Fibroblast of villous mesenchyme (primary cell): Measurements from ENCODE around the gene RBBP5. TPM values are rescaled to one million over a fixed set of nuclear protein-coding genes. Genes with fewer than 3 reads are reported as not detected.

Experiments used
- DNase-seq: peaks from one replicate; pipeline ENCODE4 v3.0.0-alpha.2; 2010; ENCODE audit warnings: low read depth
- H3K4me3 ChIP-seq: 2 replicates; pipeline ENCODE4 v1.5.1; 2011; ENCODE audit warnings: low read depth, mild to moderate bottlenecking, low read length
- total RNA-seq: library from RNA; depleted of rRNA; stranded (reverse); fragments of >200 nt; gene quantifications from 2 replicates; pipeline ENCODE4 v1.2.3, GENCODE V29; 2012
- TF ChIP-seq, protein P1 (sequence below): IDR thresholded peaks from 2 replicates; pipeline ENCODE4 v1.5.1; 2012; ENCODE audit warnings: low read depth, mild to moderate bottlenecking, low read length; ENCODE audit not compliant: insufficient read depth

RBBP5 gene
- total RNA-seq, 1 donor, result 22.5 TPM

DNA sequence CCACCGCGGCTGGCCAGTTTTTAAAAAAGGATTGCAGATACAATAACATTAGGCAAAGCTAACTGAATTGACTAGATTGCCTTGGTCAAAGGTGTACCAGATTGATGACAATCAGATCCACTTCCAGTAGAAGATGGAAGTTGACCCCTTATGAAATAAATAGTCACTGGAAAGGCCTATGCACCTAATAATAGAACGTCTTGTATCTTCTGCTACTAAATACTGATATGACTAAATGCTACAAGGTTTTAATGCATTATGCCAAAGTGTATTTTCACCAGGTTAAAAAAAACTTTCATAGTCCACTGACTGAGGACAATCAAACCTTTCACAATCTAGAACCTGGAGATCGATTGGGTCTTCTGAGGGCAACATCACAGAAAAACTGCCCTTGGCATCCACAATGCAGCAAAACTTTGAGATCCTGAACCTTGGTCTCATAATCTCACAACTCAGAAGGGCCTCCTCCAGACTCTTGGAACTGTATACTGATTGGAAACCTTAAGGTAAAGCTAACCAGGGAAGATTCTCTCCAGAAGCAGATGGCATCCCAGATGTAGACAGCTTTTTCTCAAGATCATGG, 7.8 kb upstream of the RBBP5 start:
- H3K4me3 ChIP-seq, result no peak overlapping the region
- DNase-seq, result no peak
- TF ChIP-seq, protein P1, sequence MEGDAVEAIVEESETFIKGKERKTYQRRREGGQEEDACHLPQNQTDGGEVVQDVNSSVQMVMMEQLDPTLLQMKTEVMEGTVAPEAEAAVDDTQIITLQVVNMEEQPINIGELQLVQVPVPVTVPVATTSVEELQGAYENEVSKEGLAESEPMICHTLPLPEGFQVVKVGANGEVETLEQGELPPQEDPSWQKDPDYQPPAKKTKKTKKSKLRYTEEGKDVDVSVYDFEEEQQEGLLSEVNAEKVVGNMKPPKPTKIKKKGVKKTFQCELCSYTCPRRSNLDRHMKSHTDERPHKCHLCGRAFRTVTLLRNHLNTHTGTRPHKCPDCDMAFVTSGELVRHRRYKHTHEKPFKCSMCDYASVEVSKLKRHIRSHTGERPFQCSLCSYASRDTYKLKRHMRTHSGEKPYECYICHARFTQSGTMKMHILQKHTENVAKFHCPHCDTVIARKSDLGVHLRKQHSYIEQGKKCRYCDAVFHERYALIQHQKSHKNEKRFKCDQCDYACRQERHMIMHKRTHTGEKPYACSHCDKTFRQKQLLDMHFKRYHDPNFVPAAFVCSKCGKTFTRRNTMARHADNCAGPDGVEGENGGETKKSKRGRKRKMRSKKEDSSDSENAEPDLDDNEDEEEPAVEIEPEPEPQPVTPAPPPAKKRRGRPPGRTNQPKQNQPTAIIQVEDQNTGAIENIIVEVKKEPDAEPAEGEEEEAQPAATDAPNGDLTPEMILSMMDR, result no peak

DNA sequence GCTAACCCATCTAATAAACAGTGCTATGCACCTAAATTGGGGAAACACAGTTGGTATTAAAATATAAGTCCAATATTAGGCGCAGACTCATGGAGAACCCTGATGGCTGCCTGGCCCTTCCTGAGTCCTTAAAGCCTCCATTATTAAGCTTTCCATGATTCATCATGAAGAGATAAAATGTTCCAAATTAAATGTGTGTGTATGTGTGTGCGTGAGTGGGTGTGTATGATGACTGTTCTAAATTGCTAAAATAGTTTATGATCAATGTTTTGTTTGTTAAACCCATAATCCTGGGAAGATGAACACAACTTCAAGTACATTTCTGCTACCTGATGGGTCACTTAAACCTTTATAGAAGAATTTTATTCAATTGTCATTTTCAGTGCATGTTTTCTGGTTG, 6.3 kb upstream of the RBBP5 start:
- TF ChIP-seq, protein P1, result no peak
- H3K4me3 ChIP-seq, result no peak overlapping the region
- DNase-seq, result no peak

DNA sequence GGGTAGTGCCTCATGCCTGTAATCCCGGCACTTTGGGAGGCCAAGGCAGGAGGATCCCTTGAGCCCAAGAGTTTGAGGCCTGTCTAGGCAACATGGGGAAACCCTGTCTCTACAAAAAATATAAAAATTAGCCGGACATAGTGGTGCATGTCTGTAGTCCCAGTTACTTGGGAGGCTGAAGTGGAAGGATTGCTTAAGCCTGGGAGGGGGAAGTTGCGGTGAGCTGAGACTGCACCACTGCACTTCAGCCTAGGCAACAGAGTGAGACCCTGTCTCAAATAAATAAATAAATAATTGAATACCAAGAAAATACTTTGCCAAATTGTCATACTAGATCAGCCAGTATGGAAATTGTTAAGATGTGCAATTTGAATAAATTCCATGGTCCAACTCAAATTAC, 5.9 kb upstream of the RBBP5 start:
- TF ChIP-seq, protein P1, result no peak
- no peak overlapping the region for H3K4me3 ChIP-seq
- DNase-seq, result no peak

DNA sequence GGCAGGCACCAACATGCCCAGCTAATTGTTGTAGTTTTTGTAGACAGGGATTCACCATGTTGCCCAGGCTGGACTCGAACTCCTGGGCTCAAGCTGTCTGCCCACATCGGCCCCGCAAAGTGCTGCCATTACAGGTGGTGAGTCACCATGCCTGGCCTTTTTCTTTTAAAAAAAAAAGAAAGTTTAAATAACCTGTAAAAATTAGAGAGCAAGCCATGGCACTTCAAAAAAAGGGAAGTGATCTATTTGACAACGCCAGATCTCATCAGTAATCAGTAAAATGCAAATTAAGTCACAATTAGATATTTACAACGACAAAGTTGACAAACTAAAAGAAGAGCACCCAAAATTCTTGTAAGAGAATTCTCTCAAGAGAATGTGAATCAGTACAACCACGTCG, 2.9 kb upstream of the RBBP5 start:
- no peak for DNase-seq
- TF ChIP-seq, protein P1, result no peak
- H3K4me3 ChIP-seq, result no peak overlapping the region

DNA sequence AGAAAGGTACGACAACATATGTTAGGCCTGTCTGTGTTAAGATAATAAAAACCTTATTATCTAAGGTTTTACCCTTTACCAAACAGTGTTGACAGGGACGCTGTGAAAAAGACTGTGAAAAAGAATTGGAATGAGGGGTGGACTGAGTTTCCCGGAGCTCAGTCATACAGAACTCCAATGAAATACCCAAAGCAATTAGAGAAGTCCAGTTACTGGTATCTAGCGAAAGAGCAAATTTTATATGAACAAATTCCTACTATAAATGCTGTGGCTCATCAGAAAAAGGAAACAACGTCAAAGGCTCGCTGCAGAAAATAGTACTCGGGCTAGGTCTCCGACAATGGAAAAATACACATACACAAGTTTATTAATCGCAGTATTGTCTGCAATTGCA, 708 bp upstream of the RBBP5 start:
- no peak for DNase-seq
- H3K4me3 ChIP-seq, result peak overlapping the region; percentile 84
- TF ChIP-seq, protein P1, result no peak

DNA sequence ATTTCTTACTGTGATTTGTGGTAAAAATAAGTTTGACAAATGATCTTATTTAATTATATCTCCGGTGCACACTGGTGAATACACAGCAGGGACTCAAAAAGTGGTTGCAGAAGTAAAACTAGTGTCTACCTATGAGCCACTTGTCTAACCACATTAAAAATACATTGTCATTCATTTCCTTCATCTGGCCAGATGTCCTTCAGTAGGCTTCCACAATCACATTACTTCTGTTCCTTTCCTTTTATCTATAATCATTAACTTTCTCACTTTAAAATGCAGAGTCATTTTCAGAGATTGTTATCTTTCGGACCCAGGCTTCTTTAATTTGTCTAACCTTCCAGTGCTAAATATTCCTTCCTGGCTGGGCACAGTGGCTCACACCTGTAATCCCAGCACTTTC, 3.0 kb downstream of the RBBP5 start:
- TF ChIP-seq, protein P1, result no peak
- DNase-seq, result no peak
- no peak overlapping the region for H3K4me3 ChIP-seq

DNA sequence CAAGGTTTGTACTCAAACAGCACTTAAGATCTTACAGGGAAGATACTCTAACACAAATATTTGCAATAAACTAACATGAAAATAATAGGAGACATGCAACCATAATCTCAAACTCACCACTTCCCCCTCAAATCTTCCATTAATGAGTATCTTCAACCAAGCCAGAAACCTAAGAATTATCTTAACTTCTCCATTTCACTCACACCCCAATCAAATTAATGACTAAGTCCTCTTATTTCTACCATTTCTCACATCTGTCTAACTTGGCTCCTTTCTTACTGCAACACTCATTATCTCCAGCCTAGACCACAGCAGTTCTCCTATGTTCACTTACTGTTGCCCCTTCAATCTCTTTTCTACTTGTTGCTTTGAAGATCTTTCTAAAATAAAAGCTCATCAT, 10.4 kb downstream of the RBBP5 start:
- no peak for DNase-seq
- TF ChIP-seq, protein P1, result no peak
- H3K4me3 ChIP-seq, result no peak overlapping the region
